Endothelial cell of umbilical vein (primary cell): Measurements from ENCODE around the gene INTS6L. TPM values are rescaled to one million over a fixed set of nuclear protein-coding genes. Genes with fewer than 3 reads are reported as not detected.

ENCODE experiments used
- BruUV-seq: library from RNA; stranded (reverse); fragments of 400-500 nt; replicated peaks from 2 replicates; lab custom pipeline; 2021; lab: Mats Ljungman, UMichigan
- CTCF ChIA-PET: fragments of 300-600, 350-600 bp; sonication (Branson Sonifier 250); formaldehyde crosslinking; loops from one replicate; lab custom pipeline; 2021; ENCODE audit warnings: antibody characterized with exemption, inconsistent platforms; lab: Charles Lee
- POLR2A ChIA-PET: fragments of 300-600, 350-600 bp; sonication (Branson Sonifier 250); formaldehyde crosslinking; loops from one replicate; lab custom pipeline; 2021; ENCODE audit warnings: antibody characterized with exemption, inconsistent platforms; lab: Charles Lee
- DNase-seq: peaks from one replicate; pipeline ENCODE4 v3.0.0-alpha.2; 2011; ENCODE audit warnings: low read depth, low spot score
- FAIRE-seq: peaks from 2 replicates; lab custom pipeline; 2011; peaks lifted over from hg19 to GRCh38; lab: Jason Lieb, UNC
- H2AFZ ChIP-seq: 2 replicates; pipeline ENCODE4 v1.6.0; 2012; ENCODE audit warnings: low read depth, low read length, control low read depth, inconsistent platforms
- H3K27ac ChIP-seq: 2 replicates; pipeline ENCODE4 v1.5.1; 2011; ENCODE audit warnings: low read depth, mild to moderate bottlenecking, control low read depth, low read length, moderate library complexity; ENCODE audit not compliant: insufficient read depth
- H3K27me3 ChIP-seq, 2 experiments: 2 replicates each; pipeline versions ENCODE4 v1.6.0 to v1.6.1; 2011; ENCODE audit warnings: low read length in 2 of 2, mixed read lengths in 1 of 2; ENCODE audit not compliant: control insufficient read depth in 2 of 2, insufficient read depth in 2 of 2
- H3K36me3 ChIP-seq, 2 experiments: 2 replicates in 1 of 2; 3 replicates in 1 of 2; pipeline ENCODE4 v1.5.1; 2011; ENCODE audit warnings: low read length in 2 of 2, mild to moderate bottlenecking in 1 of 2, moderate library complexity in 1 of 2; ENCODE audit not compliant: control insufficient read depth in 2 of 2, insufficient read depth in 2 of 2; ENCODE audit errors: extremely low read depth in 1 of 2
- H3K4me1 ChIP-seq: 3 replicates; pipeline ENCODE4 v1.5.1; 2011; ENCODE audit warnings: mild to moderate bottlenecking, low read length; ENCODE audit not compliant: control insufficient read depth, insufficient read depth; ENCODE audit errors: extremely low read depth
- H3K4me2 ChIP-seq: 2 replicates; pipeline ENCODE4 v1.6.1; 2011; ENCODE audit warnings: low read length, control low read depth, mixed read lengths; ENCODE audit not compliant: insufficient read depth
- H3K4me3 ChIP-seq, 3 experiments: fragments of 200-600 bp in 1 of 3; sonication (generic), shearing (Covaris generic) in 1 of 3; replicated peaks in 1 of 3; 2 replicates each; pipeline ENCODE4 v1.5.1; 2011 to 2016; ENCODE audit warnings: control low read depth in 3 of 3, low read length in 3 of 3, mild to moderate bottlenecking in 2 of 3, inconsistent platforms in 1 of 3, low read depth in 1 of 3, moderate library complexity in 1 of 3; ENCODE audit not compliant: insufficient read depth in 1 of 3
- H3K79me2 ChIP-seq: 2 replicates; pipeline ENCODE4 v1.6.0; 2012; ENCODE audit warnings: low read length, inconsistent platforms; ENCODE audit not compliant: control insufficient read depth, insufficient read depth
- H3K9ac ChIP-seq: replicated peaks from 2 replicates; pipeline ENCODE3; 2011; ENCODE audit warnings: low read length, control low read depth; ENCODE audit not compliant: insufficient read depth; ENCODE audit errors: extremely low read depth
- H3K9me1 ChIP-seq: replicated peaks from 3 replicates; pipeline ENCODE4 v1.6.0; 2011; ENCODE audit warnings: mild to moderate bottlenecking, low read length; ENCODE audit not compliant: control insufficient read depth, insufficient read depth; ENCODE audit errors: extremely low read depth
- H3K9me3 ChIP-seq: replicated peaks from 2 replicates; pipeline ENCODE4 v1.5.1; 2012; ENCODE audit warnings: low read length, inconsistent platforms; ENCODE audit not compliant: control insufficient read depth, insufficient read depth
- H4K20me1 ChIP-seq: replicated peaks from 2 replicates; pipeline ENCODE3; 2011; ENCODE audit warnings: mild to moderate bottlenecking, low read length; ENCODE audit not compliant: control insufficient read depth, insufficient read depth; ENCODE audit errors: extremely low read depth
- EZH2 ChIP-seq: IDR thresholded peaks from 2 replicates; pipeline ENCODE4 v1.6.1; 2012; ENCODE audit warnings: borderline replicate concordance, low read depth, mild to moderate bottlenecking, moderate library complexity, low read length, inconsistent platforms; ENCODE audit not compliant: severe bottlenecking
- JUN ChIP-seq: IDR thresholded peaks from 2 replicates; pipeline ENCODE4 v1.6.1; 2011; ENCODE audit warnings: borderline replicate concordance, low read depth; ENCODE audit not compliant: insufficient read length, insufficient read depth
- MYC ChIP-seq: IDR thresholded peaks from one replicate; pipeline ENCODE4 v1.6.1; 2011; ENCODE audit warnings: mild to moderate bottlenecking, low read depth, low read length
- dilution Hi-C: fragments of 300-500 bp; cut with MboI; formaldehyde crosslinking; loops from one replicate; pipeline ENCODE4 v1.15.0; 2019; ENCODE audit warnings: low sequenced_read_pairs; ENCODE audit not compliant: extremely low pct_ligation_motif_present
- intact Hi-C: fragments of 100-400 bp; cut with micrococcal nuclease; formaldehyde crosslinking; loops from one replicate; pipeline ENCODE4 v1.10.0; 2022
- polyA plus RNA-seq, 4 experiments: library from polyadenylated mRNA; depleted of rRNA in 3 of 4; stranded (reverse) in 3 of 4; unstranded in 1 of 4; fragments of >200 nt; gene quantifications; 2 replicates each; pipeline versions ENCODE4 v1.2.1 to v1.2.3, GENCODE V29; 2011 to 2012; ENCODE audit warnings: missing spikeins in 1 of 4
- total RNA-seq: library from RNA; stranded (reverse); gene quantifications from 2 replicates; pipeline ENCODE4 v1.2.3, GENCODE V29; 2021
- TF ChIP-seq, protein P1 (sequence below), 2 donors: IDR thresholded peaks; 1 replicate in 1 of 2; 2 replicates in 1 of 2; pipeline ENCODE4 v1.5.1; 2011; ENCODE audit warnings: low read length in 2 of 2, mild to moderate bottlenecking in 2 of 2, moderate library complexity in 2 of 2, control low read depth in 1 of 2, inconsistent platforms in 1 of 2, low read depth in 1 of 2; ENCODE audit not compliant: insufficient read depth in 1 of 2; ENCODE audit errors: extremely low read depth in 1 of 2

INTS6L gene
- total and polyA plus RNA-seq, 2 donors (not counting 3 experiments of a cell fraction or from before 2014, with no cell fraction given): 5.2 to 7.5 TPM

DNA sequence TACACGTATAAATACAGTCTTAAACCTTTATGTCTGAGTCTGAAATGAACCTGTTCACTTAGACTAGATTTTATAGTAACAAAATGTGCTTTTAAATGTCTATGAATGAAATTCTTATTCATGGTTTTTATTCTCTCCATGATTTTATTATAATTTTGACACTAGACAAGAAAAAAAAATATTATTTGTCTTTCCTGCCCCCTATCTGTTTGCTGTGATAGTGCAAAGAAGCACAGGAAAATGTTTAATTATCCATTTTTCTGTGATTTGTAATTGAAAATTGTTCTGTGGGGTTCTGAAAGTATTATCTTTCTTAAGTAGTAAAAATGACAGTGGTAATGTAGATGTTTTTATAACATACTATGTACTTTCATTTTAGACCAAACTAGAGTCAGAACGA is 52.0 kb downstream of the INTS6L start:
- H3K36me3 ChIP-seq: no peaks in the 10 kb centered on the region
- ChIA-PET POLR2A (no interaction called here), CTCF (interaction anchor here (2.2 kb wide), 1 partner anchor 87 kb away, joined by 25 read pairs; no protein-coding TSS in a partner anchor)
- no peak overlapping the region for H3K27ac ChIP-seq
- no peaks in the 10 kb centered on the region for H3K4me1 ChIP-seq
- no peak overlapping the region for H2AFZ ChIP-seq
- no TSS peak for BruUV-seq
- H3K4me2 ChIP-seq: no peak overlapping the region
- TF ChIP-seq, protein P1, sequence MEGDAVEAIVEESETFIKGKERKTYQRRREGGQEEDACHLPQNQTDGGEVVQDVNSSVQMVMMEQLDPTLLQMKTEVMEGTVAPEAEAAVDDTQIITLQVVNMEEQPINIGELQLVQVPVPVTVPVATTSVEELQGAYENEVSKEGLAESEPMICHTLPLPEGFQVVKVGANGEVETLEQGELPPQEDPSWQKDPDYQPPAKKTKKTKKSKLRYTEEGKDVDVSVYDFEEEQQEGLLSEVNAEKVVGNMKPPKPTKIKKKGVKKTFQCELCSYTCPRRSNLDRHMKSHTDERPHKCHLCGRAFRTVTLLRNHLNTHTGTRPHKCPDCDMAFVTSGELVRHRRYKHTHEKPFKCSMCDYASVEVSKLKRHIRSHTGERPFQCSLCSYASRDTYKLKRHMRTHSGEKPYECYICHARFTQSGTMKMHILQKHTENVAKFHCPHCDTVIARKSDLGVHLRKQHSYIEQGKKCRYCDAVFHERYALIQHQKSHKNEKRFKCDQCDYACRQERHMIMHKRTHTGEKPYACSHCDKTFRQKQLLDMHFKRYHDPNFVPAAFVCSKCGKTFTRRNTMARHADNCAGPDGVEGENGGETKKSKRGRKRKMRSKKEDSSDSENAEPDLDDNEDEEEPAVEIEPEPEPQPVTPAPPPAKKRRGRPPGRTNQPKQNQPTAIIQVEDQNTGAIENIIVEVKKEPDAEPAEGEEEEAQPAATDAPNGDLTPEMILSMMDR (IDR thresholded peaks at IDR 0.05; ENCODE audit: extremely low read depth in 1 of 2, insufficient read depth in 1 of 2, low read depth in 1 of 2, low read length in 2 of 2): peak; percentile 3 to 13
- TF ChIP-seq MYC (no peak), EZH2 (no peak)
- no peaks in the 10 kb centered on the region for H3K9me1 ChIP-seq
- H3K9ac ChIP-seq: no peak overlapping the region
- intact Hi-C loops: loop anchor here (1.0 to 5.0 kb wide), 3 partner anchors 50 to 88 kb away; partner anchors contain the start of gene INTS6L
- FAIRE-seq (peak; percentile 26), DNase-seq (no peak)
- H3K79me2 ChIP-seq: no peaks in the 10 kb centered on the region
- dilution Hi-C loops: no loop called here
- no peaks in the 10 kb centered on the region for H3K27me3 ChIP-seq
- H3K4me3 ChIP-seq: no peak overlapping the region
- H3K9me3 ChIP-seq: no peaks in the 10 kb centered on the region
- no peaks in the 10 kb centered on the region for H4K20me1 ChIP-seq

DNA sequence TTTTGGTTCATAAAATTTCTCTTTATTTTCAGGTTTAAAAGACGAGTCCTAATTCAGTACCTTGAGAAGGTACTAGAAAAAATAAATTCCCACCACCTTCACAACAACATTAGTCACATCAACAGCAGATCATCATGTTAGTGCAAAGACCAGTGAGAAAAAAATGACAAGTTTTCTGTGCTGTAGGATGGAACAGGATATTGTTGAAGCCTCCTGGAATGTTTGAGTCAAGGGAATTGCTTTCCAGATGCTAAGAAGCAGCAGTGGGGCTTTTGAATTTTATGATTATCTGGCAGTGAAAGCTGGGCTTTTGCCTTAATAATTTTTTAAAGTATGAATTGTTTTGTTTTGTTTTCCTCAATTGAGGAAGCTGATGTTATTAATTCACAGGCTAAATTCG is 61.0 kb downstream of the INTS6L start:
- Histone ChIP-seq H3K4me3 (no peak overlapping the region), H3K9me1 (no peaks in the 10 kb centered on the region), H3K36me3 (peaks cover 0 to 2% of the 10 kb centered on the region in 2 experiments), H3K79me2 (no peaks in the 10 kb centered on the region), H3K4me1 (no peaks in the 10 kb centered on the region), H3K27me3 (no peaks in the 10 kb centered on the region), H3K9ac (no peak overlapping the region), H4K20me1 (no peaks in the 10 kb centered on the region), H3K27ac (no peak overlapping the region), H3K9me3 (no peaks in the 10 kb centered on the region), H2AFZ (no peak overlapping the region), H3K4me2 (no peak overlapping the region)
- FAIRE-seq (no peak), DNase-seq (no peak)
- intact Hi-C loops (no loop called here), dilution Hi-C loops (no loop called here)
- no peak for TF ChIP-seq JUN
- BruUV-seq: no TSS peak
- ChIA-PET CTCF (interaction anchor here (1.7 kb wide), 1 partner anchor 97 kb away, joined by 4 read pairs; no protein-coding TSS in a partner anchor), POLR2A (no interaction called here)
